ENCODE results near the gene LRRC23. TPM values are rescaled to one million over a fixed set of nuclear protein-coding genes. Genes with fewer than 3 reads are reported as not detected.
"Not testable (repeated sequence)": the region's sequence is repeated elsewhere in the genome, so short reads cannot be mapped to it uniquely, and the experiment has no call there.

The LRRC23 gene
- total RNA-seq, 3 donors from 2014 or later, result 7.4 to 15.4 (median 10.8) TPM

GRCh38 chr12:6866920-6867412, 37.7 kb upstream of the LRRC23 start:
- TF ChIP-seq POLR2AphosphoS5 (IDR thresholded peaks at IDR 0.05), result peak in 1 of 3 donors; percentile 19
- no peak for TF ChIP-seq CTCF (IDR thresholded peaks at IDR 0.05)
- Histone ChIP-seq H3K4me1 (peaks cover 1 to 25% of the 10 kb centered on the region in 2 donors), H3K27ac (peak overlapping the region; percentile 95 to 96), H3K9me3 (no peaks in the 10 kb centered on the region), H3K36me3 (no peaks in the 10 kb centered on the region), H3K4me3 (peak overlapping the region; percentile 90 to 100 (median 94)), H3K27me3 (no peaks in the 10 kb centered on the region)
- DNase-seq (ENCODE audit: low spot score in 2 of 2), result no peak
- intact Hi-C loops (cut with DNase I; ENCODE audit: low total_unique reads), result loop anchor here (10.0 kb wide), 1 partner anchor 98 kb away; no protein-coding TSS in a partner anchor

- Histone ChIP-seq H3K4me1 (peaks cover 5 to 27% of the 10 kb centered on the region in 2 donors), H3K4me3 (peak within 1 kb of the TSS; percentile 90 to 100 (median 94)), H3K9me3 (no peaks in the 10 kb centered on the region), H3K27me3 (no peaks in the 10 kb centered on the region), H3K27ac (peak within 1 kb of the TSS; percentile 95 to 96), H3K36me3 (no peaks in the 10 kb centered on the region)
- DNase-seq (ENCODE audit: low spot score in 2 of 2), result peak; percentile 68 to 90
- TF ChIP-seq CTCF (IDR thresholded peaks at IDR 0.05), result peak in 1 of 3 donors; percentile 12
- peak; percentile 94 for TF ChIP-seq POLR2A (IDR thresholded peaks at IDR 0.05)
- TF ChIP-seq POLR2AphosphoS5 (IDR thresholded peaks at IDR 0.05), result peak; percentile 93 to 100 (median 98)
- intact Hi-C loops (cut with DNase I; ENCODE audit: low total_unique reads), result loop anchor here (10.0 kb wide), 1 partner anchor 97 kb away; no protein-coding TSS in a partner anchor
These were observed 37.0 kb upstream of the LRRC23 start, which contains the start of gene TPI1 for GRCh38 chr12:6867413-6868210. TSS of gene TPI1 (plus strand) at chr12:6867531. CDS start at chr12:6867567, 36 bp downstream.

GRCh38 chr12:6868211-6869048, 36.2 kb upstream of the LRRC23 start:
- Histone ChIP-seq H3K4me1 (peaks cover 5 to 27% of the 10 kb centered on the region in 2 donors), H3K27me3 (no peaks in the 10 kb centered on the region), H3K4me3 (peak overlapping the region; percentile 90 to 100 (median 94)), H3K27ac (peak overlapping the region; percentile 95 to 96), H3K36me3 (no peaks in the 10 kb centered on the region), H3K9me3 (no peaks in the 10 kb centered on the region)
- TF ChIP-seq POLR2AphosphoS5 (IDR thresholded peaks at IDR 0.05) (no peak), POLR2A (IDR thresholded peaks at IDR 0.05) (no peak), CTCF (IDR thresholded peaks at IDR 0.05) (no peak)
- intact Hi-C loops (cut with DNase I; ENCODE audit: low total_unique reads), result loop anchor here (10.0 kb wide), 1 partner anchor 96 kb away; no protein-coding TSS in a partner anchor
- DNase-seq (ENCODE audit: low spot score in 2 of 2), result no peak

- intact Hi-C loops (cut with DNase I; ENCODE audit: low total_unique reads), result loop anchor here (5.0 to 10.0 kb wide), 2 partner anchors 95 to 662 kb away; no protein-coding TSS in a partner anchor
- TF ChIP-seq POLR2A (IDR thresholded peaks at IDR 0.05), result no peak
- TF ChIP-seq POLR2AphosphoS5 (IDR thresholded peaks at IDR 0.05), result peak in 1 of 3 donors; percentile 37
- TF ChIP-seq CTCF (IDR thresholded peaks at IDR 0.05), result peak; percentile 82 to 94 (median 89)
- Histone ChIP-seq H3K9me3 (no peaks in the 10 kb centered on the region), H3K4me3 (peak overlapping the region; percentile 90 to 100 (median 94)), H3K4me1 (peaks cover 5 to 27% of the 10 kb centered on the region in 2 donors), H3K36me3 (no peaks in the 10 kb centered on the region), H3K27me3 (no peaks in the 10 kb centered on the region), H3K27ac (peak overlapping the region; percentile 95 to 96)
- DNase-seq (ENCODE audit: low spot score in 2 of 2), result peak; percentile 74 to 83
These were observed 35.3 kb upstream of the LRRC23 start for GRCh38 chr12:6869049-6870021.

GRCh38 chr12:6870304-6870703, 34.3 kb upstream of the LRRC23 start:
- not testable (repeated sequence) for H3K4me3 ChIP-seq; DNase-seq (ENCODE audit: low spot score in 2 of 2); H3K9me3 ChIP-seq; H3K27me3 ChIP-seq; H3K36me3 ChIP-seq
- peaks cover 5 to 27% of the 10 kb centered on the region in 2 donors for H3K4me1 ChIP-seq
- intact Hi-C loops (cut with DNase I; ENCODE audit: low total_unique reads), result loop anchor here (5.0 kb wide), 1 partner anchor 663 kb away; no protein-coding TSS in a partner anchor
- peak overlapping the region in 1 of 2 donors; percentile 12 for H3K27ac ChIP-seq

Data from breast epithelium (tissue), 4 donors.